Stimulated activated CD4-positive, alpha-beta T cell treated with anti-CD3 and anti-CD28 coated beads, Interleukin-12 subunit alpha, Interleukin-12 subunit beta, amount 100 ng/mL, for 24 hours (primary cell): ENCODE measurements around the gene ARHGAP21.
"Not testable (repeated sequence)": the region's sequence is repeated elsewhere in the genome, so short reads cannot be mapped to it uniquely, and the experiment has no call there.

Experiments
- DNase-seq, 2 experiments: peaks; one replicate each; pipeline ENCODE4 v3.0.0-alpha.2; 2020; ENCODE audit warnings: low read depth in 2 of 2

The ARHGAP21 gene

GRCh38 chr10:24683554-24683953, 40.1 kb downstream of the ARHGAP21 start:
- no peak for DNase-seq

- DNase-seq, result no peak
Measured at GRCh38 chr10:24681572-24682088, 42.1 kb downstream of the ARHGAP21 start.

- no peak for DNase-seq
Measured at GRCh38 chr10:24680647-24681524, 42.8 kb downstream of the ARHGAP21 start.

- no peak for DNase-seq
Measured at GRCh38 chr10:24678757-24679156, 44.9 kb downstream of the ARHGAP21 start.

- DNase-seq, result no peak
Measured at GRCh38 chr10:24674892-24675632, 48.6 kb downstream of the ARHGAP21 start.

- DNase-seq, result no peak
Measured at GRCh38 chr10:24670964-24671670, 52.6 kb downstream of the ARHGAP21 start.

- DNase-seq, result no peak
Measured at GRCh38 chr10:24669285-24669852, 54.3 kb downstream of the ARHGAP21 start.

- no peak for DNase-seq
Measured at GRCh38 chr10:24668247-24668646, 55.4 kb downstream of the ARHGAP21 start.

GRCh38 chr10:24664991-24665390, 58.7 kb downstream of the ARHGAP21 start:
- DNase-seq, result no peak

GRCh38 chr10:24661376-24661775, 62.3 kb downstream of the ARHGAP21 start:
- DNase-seq, result no peak

GRCh38 chr10:24658319-24658718, 65.4 kb downstream of the ARHGAP21 start:
- not testable (repeated sequence) for DNase-seq

- not testable (repeated sequence) for DNase-seq
Measured at GRCh38 chr10:24656326-24656725, 67.4 kb downstream of the ARHGAP21 start.

GRCh38 chr10:24652381-24652957, 71.2 kb downstream of the ARHGAP21 start:
- no peak for DNase-seq

GRCh38 chr10:24651923-24652322, 71.8 kb downstream of the ARHGAP21 start:
- DNase-seq, result no peak

GRCh38 chr10:24650669-24651391, 72.9 kb downstream of the ARHGAP21 start:
- DNase-seq, result no peak

- DNase-seq, result no peak
Measured at GRCh38 chr10:24645784-24646183, 77.9 kb downstream of the ARHGAP21 start.

GRCh38 chr10:24645022-24645421, 78.7 kb downstream of the ARHGAP21 start:
- no peak for DNase-seq

GRCh38 chr10:24643679-24644209, 79.9 kb downstream of the ARHGAP21 start:
- DNase-seq, result no peak

GRCh38 chr10:24642921-24643678, 80.6 kb downstream of the ARHGAP21 start:
- DNase-seq, result no peak

GRCh38 chr10:24639124-24639523, 84.6 kb downstream of the ARHGAP21 start:
- no peak for DNase-seq
